ENCODE results near the gene MYLK.
"Not testable (repeated sequence)": the region's sequence is repeated elsewhere in the genome, so short reads cannot be mapped to it uniquely, and the experiment has no call there.

Gene MYLK

DNA sequence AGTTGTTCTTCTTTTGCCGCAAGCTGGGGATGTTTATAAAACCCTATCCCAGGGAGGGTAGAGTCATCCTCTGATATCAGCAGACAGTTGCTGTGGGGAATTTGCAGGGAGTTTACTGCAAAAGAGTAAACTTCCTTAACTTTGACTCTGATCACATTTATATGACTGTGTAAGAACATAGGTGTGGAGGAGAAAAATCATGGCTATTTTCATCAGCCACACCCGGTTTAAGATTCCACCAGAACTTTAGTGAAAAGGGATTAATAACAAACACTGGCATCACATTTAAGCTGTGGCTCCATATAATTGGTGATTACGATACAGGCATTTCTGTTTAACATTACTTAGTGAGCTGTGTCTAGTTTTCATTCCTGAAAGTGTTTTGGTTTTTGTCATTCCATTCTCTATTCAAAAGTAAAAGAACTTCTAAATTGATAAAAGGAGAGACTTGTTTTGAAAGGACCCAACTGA lies 143.1 kb downstream of the MYLK start:
- DNase-seq, result no peak

DNA sequence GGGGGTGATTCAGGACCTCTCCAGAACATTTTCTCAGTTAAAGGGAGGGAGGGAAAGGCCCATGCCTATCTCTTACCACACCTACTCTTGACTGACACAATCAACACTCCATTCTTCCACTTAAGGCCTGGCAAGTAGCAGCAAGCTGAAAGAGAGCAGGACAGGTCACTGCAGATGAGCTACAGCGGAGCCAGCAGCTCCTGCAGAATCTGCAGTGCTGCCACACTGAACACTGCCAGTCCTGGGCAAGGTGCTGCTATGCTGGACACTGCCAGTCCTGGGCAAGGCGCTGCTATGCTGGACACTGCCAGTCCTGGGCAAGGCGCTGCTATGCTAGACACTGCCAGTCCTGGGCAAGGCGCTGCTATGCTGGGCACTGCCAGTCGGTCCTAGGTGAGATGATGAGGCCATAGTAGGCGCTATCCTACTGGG lies 143.7 kb downstream of the MYLK start:
- DNase-seq, result no peak

DNA sequence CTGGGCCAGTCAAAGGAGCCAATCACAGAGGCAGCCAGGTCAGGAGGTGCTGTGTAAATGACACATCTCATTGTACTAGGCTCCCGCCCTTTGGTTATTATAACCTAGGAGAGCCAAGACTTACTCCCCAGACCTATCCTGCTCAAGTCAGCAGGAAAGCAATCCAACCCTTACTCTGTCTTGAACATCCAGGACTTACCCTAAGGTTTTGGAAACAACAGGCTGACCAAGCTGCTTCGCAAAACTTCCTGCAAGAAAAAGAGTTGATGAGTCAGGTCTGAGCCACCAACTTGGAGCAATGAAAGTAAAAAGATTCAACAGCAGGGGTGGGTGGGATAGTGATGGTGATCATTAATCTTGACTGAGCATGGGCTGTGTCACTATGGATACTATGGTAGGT lies 144.4 kb downstream of the MYLK start:
- no peak for DNase-seq

DNA sequence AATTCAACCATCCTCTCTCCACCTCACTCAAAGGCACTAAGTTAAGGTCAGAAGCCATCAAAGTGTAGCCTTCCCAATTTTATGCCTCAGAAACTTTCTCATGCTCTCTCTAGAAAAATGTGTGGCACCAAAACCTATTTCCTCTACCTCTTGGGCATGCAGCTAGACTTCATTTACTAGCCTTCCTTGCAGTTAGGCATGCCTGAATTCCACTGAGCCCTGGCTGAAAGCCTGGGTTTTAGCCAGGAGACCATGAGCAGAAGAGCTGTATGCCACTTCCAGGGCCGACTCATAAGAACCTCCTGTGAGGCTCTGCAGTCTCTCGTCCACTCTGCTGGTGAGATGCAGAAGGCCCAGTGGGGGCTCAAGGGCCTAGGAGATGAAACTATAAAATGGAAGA lies 145.0 kb downstream of the MYLK start:
- DNase-seq, result no peak

DNA sequence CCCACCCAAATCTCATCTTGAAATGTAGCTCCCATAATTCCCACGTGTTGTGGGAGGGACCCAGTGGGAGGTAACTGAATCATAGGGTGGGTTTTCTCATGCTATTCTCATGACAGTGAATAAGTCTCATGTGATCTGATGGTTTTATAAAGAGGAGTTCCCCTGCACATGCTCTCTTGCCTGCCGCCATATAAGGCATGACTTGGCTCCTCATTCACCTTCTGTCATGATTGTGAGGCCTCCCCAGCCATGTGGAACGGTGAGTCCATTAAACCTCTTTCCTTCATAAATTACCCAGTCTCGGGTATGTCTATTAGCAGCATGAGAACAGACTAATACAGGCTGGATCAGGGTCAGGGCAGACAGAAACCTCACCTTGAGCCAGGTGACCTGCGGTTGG lies 145.6 kb downstream of the MYLK start:
- DNase-seq, result not testable (repeated sequence)

DNA sequence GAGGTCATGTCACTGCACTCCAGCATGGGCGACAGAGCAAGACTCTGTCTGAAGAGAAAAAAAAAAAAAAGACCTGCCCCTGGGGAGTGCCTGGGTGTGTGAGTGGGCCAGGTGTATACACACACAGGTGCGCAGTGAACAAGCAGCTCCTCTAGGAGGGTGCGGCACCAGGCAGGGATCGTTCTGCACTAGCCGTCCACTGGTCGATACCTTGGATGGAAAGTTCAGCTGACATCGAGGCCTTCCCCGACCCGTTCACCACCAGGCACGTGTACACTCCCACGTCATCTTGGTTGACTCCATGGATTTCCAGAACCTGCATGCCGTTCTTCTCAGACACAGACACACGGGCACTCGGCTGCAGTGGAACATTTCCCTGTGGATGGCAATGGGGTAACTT lies 147.0 kb downstream of the MYLK start:
- DNase-seq, result no peak

DNA sequence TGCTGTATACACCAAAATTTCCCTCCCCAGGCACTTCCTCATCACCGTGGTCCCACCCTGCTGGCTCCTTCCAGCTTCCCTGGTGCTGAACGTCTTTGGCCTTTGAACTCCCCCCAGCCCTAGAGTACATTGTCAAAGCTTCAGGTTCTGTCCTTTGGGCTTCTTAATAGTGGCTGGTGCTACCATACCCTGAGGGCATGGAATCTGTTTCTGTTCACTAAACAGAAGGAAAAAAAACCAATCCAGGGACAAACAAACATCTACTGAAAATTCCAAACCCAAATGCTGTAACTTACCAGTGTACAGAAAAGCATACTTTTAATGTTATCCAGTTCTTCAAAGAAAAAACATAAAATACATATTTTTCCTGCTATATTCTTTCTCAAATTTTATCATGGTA lies 148.7 kb downstream of the MYLK start:
- DNase-seq, result no peak

DNA sequence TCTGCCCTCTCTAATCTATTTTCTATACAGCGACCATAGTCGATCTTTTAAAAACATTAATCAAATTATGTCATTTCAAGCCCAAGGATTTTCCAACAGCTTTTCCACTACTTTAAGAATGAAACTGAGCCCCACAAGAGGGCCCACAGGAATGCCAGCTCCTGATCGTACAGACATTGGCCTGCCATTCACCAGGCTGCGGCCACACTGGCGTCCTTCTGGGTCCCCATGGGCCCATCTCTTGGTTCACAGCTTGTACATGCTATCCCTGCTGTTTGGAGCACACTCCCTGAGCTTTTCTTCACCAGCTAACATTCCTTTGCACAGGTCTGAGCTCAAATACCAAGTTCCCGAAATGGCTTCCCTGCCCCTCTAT lies 149.6 kb downstream of the MYLK start:
- DNase-seq, result no peak

DNA sequence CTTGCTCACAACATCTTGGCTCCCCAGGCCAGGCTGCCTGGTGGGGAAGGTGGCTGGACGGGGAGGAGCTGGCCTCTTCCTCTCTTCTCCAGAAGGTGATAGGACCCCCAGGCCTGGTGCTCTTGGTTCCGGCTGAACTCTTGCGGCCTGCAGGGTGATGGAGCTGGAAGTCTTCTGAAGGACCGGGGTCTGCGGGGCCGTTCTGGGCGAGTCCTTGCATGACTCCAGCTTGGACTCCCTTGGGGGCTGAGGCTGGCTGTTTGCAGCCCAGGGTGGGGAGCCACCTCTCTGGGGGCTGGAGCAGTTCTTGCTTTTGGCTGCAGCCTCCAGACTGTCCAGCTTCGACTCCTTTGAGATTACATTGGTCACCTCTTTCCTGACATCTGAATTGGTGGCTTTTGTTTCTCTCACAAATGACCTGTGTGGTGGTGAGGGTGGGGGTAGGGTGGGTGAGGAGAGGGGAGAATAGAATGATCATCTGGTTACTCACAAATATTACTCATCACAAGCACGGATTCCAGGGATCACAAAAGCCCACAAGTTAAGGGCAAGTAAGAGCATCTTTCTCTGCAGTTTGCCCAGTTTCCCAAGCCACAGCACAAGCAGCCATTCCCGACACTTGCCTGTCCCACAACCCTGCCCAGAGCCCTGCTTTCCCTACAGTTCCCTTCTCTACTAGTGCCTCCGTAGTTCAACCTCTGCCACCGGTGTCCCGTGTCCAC lies 150.2 kb downstream of the MYLK start:
- DNase-seq, result no peak

DNA sequence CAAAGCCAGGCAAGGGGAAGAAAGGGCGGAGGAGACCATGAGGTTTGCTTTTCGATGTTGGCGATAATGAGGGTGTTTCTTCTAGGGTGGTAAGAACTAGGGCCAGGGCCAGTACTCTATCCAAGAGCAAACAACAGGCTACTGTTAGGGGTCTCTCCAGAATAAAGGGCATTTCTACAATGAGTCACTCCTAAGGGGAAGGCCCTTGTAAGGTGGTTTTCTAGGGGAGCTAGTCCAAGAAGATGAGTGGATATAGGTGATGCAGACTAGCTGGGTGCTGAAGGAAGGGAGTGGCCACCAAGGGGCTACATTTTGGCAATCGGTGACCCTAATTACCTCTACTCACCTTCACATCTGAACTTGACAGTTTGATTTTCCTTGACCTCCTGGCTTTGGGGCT lies 150.8 kb downstream of the MYLK start:
- DNase-seq, result no peak

DNA sequence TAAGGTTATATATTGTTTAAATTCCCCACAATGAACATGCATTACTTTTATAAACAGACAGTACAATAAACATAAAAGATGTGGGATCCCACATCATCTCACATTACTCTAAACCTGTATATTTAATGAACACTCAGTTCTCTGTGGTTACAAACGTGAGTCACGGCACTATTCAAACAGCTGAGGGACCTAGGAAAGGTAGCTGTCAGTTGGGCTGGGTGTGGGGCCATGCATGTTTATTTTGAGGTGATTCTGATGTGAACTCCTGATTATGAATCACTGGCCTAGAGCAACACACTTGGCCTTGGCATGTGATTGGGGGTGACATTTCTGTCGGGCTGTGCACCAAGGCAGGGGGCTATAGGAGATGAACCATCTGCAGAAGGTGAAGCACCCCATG lies 151.7 kb downstream of the MYLK start:
- DNase-seq, result peak; percentile 83

DNA sequence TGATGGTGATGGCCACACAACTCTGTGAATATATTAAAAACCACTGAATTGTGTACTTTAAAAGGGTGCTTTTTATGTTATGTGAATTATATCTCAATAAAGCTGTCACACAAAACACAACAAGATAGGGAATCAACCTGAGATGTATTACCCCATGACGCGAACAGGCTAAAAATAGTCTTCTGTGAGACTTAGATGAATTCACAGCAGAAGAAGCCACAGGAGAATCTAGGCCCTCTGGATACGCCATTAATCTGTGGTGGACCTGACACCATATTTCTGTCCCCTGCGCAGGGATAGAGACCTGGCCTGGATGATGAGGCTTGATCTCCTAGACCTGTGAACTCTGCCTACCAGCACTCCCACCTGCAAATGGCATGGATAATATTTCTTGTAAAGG lies 153.3 kb downstream of the MYLK start:
- DNase-seq, result no peak

DNA sequence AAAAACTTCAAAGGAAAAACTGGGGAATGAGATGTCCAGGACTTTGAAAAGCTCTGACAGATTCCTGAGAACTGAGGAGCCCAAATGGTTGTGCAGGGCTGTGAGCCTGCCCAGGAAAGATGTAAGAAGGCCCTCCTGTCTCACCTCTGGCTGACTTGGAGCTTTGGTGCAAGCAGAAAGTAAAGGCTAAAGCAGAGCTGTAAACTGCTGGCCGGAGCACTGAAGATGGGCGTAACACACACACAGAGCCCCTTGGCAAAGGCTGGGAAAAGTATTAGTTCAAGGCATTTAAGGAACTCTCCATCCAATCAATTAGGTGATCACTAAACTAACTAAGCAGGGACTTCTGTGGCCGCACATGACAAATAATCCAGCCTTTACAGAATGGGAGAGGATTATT lies 155.1 kb downstream of the MYLK start:
- no peak for DNase-seq

DNA sequence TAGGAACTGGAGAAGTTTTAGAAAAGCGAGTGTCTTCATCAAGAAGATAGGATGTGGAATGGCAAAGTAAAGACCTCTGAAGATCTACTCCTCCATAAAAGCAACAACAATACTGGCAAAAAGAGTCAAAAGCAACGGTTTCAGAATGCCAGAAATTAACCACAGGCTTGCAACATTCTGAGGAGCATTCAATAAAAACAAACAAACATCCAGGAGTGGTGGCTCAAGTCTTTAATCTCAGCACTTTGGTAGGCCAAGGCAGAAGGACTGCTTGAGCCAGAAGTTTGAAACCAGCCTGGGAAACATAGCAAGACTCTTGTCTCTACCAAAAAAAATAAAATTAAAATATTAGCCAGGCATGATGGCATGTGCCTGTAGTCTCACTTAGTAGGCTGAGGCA lies 156.1 kb downstream of the MYLK start:
- DNase-seq, result no peak

DNA sequence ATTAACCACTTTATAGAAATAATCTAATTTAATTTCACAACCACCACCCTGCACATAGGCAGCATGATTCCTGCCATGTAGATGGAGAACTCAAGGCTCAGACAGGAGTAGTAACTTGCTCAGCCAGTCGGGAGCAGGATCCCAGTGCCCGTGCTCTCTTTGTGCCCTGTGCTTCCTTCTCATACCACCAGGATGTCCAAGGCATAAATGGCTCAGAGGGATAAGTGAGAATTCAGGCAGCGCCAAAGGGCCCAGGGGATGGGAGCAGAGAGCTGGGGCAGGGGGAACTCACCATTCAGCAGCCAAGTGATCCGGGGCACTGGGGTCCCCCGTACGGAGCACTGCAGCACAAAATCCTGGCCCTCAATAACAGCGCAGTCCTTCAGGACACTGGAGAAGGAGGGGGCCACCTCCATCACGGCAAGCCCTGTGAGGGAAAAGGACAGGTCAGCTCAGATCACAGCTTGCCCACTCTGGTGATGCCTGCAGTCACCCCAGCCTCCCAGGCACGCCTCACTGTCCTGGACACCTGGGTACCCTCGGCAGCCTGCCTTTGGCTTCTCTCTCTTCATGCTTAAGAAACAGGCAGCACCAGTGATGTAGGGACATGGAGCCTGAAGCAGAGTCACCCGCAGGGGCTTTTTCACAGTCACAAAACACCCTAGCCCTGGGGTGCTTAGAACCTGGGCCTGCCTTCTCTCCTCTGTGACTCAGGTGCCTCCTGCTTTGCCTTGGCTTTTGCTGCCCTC lies 158.3 kb downstream of the MYLK start:
- peak; percentile 4 for DNase-seq

DNA sequence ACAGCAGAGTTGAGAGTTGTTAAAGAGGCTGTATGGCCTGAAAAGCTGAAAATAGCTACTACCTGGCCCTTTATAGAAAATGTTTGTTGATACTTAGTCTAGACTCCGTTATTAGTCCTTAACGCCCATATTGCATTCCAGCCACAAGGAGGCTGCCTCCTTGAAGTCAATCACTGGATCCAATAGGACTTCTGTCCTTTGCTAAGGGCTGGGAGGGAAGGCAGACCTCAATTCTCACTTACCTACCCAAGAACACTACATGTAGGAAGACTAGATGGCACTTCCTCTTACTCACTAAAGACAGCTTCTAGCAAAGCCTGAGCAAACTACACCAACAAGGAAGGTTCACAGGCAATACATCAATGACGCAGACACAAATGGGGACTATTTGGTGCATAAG lies 159.8 kb downstream of the MYLK start:
- no peak for DNase-seq

DNA sequence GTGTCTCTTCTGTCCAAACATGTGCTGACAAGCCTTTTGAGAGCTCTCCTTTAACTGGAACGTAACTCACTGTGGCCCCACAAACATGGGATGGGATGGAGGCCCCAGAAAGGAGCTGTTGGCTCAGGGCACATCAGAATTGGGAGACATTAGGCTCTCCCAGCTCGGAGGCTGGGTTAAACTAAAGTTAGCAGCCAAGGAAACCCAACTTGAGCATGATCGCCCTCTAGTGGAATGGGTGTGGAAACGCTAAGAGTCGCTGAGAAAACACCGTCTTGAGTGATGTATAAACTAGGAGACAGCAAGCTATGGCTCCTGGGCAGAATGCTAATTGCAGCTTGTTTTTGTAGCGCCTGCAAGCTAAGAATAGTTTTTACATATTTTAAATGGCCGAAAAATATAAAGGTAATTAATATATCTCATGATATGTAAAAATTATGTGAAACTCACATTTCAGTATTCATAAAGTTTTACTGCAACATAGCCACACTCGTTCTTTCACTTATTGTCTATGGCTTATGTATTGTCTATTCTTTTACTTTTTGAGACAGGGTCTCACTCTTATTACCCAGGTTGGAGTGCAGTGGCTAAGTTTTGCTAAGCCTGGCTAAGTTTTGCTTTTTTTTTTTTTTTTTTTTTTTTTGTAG lies 160.5 kb downstream of the MYLK start:
- DNase-seq, result peak; percentile 74

DNA sequence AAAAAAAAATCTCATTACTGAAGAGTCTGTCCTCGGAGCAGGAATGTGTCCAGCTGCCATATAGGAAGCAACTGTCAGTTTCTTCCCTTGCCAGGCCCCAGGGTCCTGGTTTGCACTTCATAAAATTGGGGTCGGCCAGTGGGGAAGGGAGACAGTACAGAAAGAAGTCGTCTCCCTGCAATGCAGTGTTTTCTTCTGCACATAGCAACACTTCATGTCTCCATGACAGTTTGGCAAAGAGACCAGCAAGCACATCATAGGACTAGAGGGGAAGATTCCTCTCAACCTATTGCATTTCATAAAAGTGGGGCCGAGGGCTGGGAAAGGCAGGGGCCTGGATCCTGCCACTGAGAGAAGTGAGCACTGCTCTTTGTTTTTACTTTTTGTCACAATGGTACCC lies 161.1 kb downstream of the MYLK start:
- no peak for DNase-seq

DNA sequence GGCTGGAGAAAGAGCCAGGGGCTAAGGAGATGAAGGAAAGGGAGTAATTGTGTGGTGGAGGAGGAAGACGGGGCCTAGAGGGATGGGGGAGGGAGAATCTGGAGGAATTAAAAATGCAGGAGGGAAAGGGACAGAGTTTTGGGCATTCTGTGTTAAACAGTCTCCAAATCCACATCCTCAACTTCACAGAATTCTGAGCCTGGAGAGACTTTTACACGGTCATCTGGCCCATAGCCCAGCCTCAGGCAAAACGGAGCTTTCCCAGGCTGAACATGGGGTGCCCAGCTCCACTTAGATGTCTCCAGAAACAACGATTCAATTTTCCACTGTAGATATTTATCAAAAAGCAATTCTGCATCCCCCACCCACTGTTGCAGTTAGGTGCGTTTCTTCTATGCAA lies 161.7 kb downstream of the MYLK start:
- DNase-seq, result no peak

DNA sequence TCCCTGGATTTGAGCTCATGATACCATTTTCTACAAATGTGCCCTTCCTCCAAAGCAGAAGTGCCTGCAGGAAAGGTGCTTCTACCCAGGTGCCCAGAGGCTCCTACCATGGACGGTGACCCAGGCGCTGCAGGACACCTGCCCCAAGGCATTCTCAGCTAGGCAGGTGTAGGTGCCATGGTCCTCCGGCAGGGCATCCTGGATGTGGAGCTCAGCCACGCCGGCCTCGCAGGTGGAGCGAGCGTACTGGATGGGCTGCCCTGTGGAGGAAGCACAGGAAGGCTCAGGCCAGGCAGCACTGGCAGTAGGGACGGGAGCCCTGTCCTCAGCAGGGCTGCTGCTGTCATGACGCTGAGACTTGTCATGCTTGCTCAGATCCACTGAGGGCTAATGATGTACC lies 162.1 kb downstream of the MYLK start:
- no peak for DNase-seq

DNA sequence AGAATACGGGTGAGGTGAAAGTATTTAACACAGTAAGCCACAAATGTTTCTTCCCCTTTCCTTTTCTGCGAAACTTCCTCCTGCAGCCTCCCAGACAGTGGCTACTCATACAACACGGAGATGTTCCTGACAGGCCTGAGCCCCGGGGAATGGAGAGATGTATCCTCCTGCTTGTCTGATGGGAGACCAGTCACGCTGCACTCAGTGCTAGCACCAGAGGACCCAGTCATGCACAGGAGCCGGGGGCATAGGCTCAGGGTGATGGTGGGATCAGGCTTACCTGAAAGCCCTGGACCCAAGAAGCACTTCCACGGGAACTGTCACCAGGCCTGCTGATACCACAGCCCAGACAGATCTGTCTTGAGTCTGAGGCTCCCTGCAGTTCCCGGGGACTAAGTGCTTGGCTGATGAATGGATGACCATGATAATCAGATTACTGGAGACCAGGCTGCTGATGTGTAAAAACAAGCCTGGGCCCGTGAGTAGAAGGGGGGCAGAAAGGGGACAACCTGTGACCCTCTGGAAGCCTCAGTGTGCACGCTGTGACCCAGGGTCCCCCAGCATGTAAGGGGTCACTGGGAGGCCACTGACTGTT lies 162.9 kb downstream of the MYLK start:
- DNase-seq, result not testable (repeated sequence)

DNA sequence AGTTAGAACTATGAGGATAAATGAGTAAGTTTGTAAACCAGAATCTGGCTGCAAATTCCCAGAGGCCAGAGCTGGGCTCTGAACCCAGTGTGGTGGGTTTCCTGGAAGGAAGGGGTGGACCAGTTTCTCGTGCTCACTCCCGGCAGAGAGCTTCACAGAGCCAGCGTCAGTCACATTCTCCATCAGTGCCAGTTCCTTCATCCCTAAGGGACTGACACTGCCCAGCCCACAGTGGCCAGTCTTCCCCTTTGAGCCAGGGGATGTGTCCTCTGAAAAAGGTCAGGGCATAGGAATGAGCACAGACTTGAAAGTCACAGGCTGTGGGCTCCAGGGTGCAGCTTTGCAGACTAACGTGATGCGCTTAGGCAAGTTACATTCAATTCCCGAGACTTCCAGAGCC lies 163.5 kb downstream of the MYLK start:
- no peak for DNase-seq

DNA sequence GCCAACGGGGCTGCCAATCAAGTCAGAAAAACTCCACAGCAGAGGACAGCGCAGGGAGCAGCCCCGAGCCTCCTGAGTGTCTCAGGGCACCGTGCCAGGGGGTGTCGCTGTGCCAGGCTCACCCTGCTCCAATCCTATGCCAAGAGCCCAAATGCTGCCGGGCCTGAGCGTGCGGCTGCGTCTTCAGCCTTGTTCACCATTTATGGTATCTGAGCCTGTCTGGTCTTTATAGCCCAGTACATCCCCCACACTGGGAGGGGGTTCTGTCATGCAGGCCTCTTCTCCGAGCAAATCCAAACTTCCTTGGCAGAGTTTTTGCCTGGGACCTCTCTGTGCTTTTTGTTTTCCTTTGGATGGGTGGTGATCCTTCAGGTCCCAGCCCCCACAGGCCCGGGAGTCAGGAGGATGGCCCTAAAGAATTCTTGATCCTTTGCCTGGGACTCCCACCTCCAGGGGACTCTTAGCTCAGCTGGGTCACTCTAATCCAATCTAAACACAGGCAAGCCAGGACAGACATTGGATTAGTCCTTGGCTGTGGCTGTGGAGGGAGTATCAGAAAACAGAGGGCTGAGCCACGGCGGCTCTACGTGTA lies 164.2 kb downstream of the MYLK start:
- DNase-seq, result no peak
